ENCODE results near the gene NCOR1. TPM values are rescaled to one million over a fixed set of nuclear protein-coding genes. Genes with fewer than 3 reads are reported as not detected.
A peak's percentile ranks its signal among the peaks of the same experiment; 100 is the strongest.

The NCOR1 gene
- total and polyA plus RNA-seq, 9 of the 15 experiments (the other 6 are each of a cell fraction or from before 2014, with no cell fraction given): 20.2 to 66.5 (median 50.9) TPM

- TF ChIP-seq CCNT2 (IDR thresholded peaks at IDR 0.05; ENCODE audit: borderline replicate concordance, extremely low read depth, insufficient read length, low read depth, low read length) (peak; percentile 64), LCOR (CRISPR knock-in tag; IDR thresholded peaks at IDR 0.05) (0 out of 2 replicates have a peak, but pooled peaks have one; percentile 47), SMC3 (conservative IDR thresholded peaks at IDR 0.05; ENCODE audit: insufficient read depth, low read depth, low read length) (no peak), ATF4 (CRISPR knock-in tag; IDR thresholded peaks at IDR 0.05) (no peak), FOXP1 (CRISPR knock-in tag; IDR thresholded peaks at IDR 0.05) (peak; percentile 92), AFF4 (CRISPR knock-in tag; IDR thresholded peaks at IDR 0.05) (peak; percentile 76), SLC30A9 (CRISPR knock-in tag; IDR thresholded peaks at IDR 0.05) (no peak), ZNF143 (CRISPR knock-in tag; IDR thresholded peaks at IDR 0.05) (no peak), GTF2F1 (IDR thresholded peaks at IDR 0.05; ENCODE audit: low read depth, low read length) (no peak), RBBP5 (IDR thresholded peaks at IDR 0.05; ENCODE audit: borderline replicate concordance, insufficient read depth, low read length, poor library complexity, severe bottlenecking) (peak; percentile 89), CBFA2T2 (conservative IDR thresholded peaks at IDR 0.05) (no peak), GTF2E2 (tag; IDR thresholded peaks at IDR 0.05) (no peak), STAT5A (IDR thresholded peaks at IDR 0.05; ENCODE audit: borderline replicate concordance, low read length) (no peak), DACH1 (IDR thresholded peaks at IDR 0.05; ENCODE audit: partially characterized antibody) (peak; percentile 88), FOXK1 (CRISPR knock-in tag; IDR thresholded peaks at IDR 0.05; ENCODE audit: borderline replicate concordance) (no peak), HCFC1 (IDR thresholded peaks at IDR 0.05; ENCODE audit: low read depth, low read length) (peak; percentile 47; the same call in 1 of the 2 replicates), RNF219 (CRISPR knock-in tag; IDR thresholded peaks at IDR 0.05) (no peak), MED1 (CRISPR knock-in tag; IDR thresholded peaks at IDR 0.05; ENCODE audit: borderline replicate concordance) (no peak), ETS1 (conservative IDR thresholded peaks at IDR 0.05; ENCODE audit: control insufficient read depth, low read depth, low read length) (0 out of 2 replicates have a peak, but pooled peaks have one; percentile 44)
Observed at GRCh38 chr17:15999141-15999973, 216.0 kb downstream of the NCOR1 start, which contains the start of the genes TTC19 and ZSWIM7 (continued).
